Stimulated activated naive B cell treated with anti-CD40 and anti-IgM and Interleukin-4, amounts not matched to agents 10 μg/mL and 1 μg/mL and 100 μg/mL, for 72 hours (primary cell): Measurements from ENCODE around the gene PCCB.
"Not testable (repeated sequence)": the region's sequence is repeated elsewhere in the genome, so short reads cannot be mapped to it uniquely, and the experiment has no call there.

Experiments used
- ATAC-seq, 2 donors: fragments of 150-1000 bp; cut with Tn5 transposase; replicated peaks; 2 replicates each; pipeline ENCODE4 v1.10.0; 2021; ENCODE audit warnings: moderate library complexity in 1 of 2
- DNase-seq: peaks from one replicate; pipeline ENCODE4 v3.0.0; 2021
- H3K27ac Mint-ChIP-seq: one replicate; pipeline ENCODE4 v1.8.0; 2022; ENCODE audit warnings: mild to moderate bottlenecking, mixed read lengths
- H3K27me3 Mint-ChIP-seq, 2 donors: one replicate each; pipeline ENCODE4 v1.8.0; 2022; ENCODE audit warnings: mixed read lengths in 2 of 2
- H3K36me3 Mint-ChIP-seq, 2 donors: one replicate each; pipeline ENCODE4 v1.8.0; 2022; ENCODE audit warnings: mixed read lengths in 2 of 2, mild to moderate bottlenecking in 1 of 2
- H3K4me1 Mint-ChIP-seq, 2 donors: one replicate each; pipeline ENCODE4 v1.8.0; 2022; ENCODE audit warnings: mixed read lengths in 2 of 2, mild to moderate bottlenecking in 1 of 2
- H3K4me3 Mint-ChIP-seq, 2 donors: one replicate each; pipeline ENCODE4 v1.8.0; 2022; ENCODE audit warnings: mild to moderate bottlenecking in 2 of 2, mixed read lengths in 2 of 2, moderate library complexity in 1 of 2
- H3K9me3 Mint-ChIP-seq, 2 donors: one replicate each; pipeline ENCODE4 v1.8.0; 2022; ENCODE audit warnings: mixed read lengths in 2 of 2, mild to moderate bottlenecking in 1 of 2

PCCB gene

GRCh38 chr3:136311968-136312367 lies 61.8 kb downstream of the PCCB start:
- H3K27ac Mint-ChIP-seq, result no peak overlapping the region
- DNase-seq, result no peak

DNA sequence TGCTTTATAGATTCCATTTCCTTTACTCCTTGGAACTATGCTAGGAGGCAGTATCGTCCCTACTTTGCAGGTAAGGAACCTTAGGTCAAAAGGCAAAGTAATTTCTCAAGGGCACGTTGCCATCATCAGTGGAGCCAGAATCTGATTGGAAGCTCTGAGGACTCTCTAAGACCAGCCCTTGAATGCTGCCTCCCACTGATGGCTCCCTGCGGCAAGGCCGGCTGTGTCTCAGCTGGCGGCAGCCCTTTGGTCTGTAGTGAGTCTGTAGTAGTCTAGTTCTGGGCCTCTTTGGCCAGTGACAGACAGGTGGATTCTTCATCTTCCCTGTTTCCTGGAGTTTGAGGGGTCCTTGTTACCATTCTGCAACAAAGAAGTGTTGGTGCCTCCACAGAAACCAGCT lies 76.2 kb downstream of the PCCB start:
- peaks cover 20 to 29% of the 10 kb centered on the region in 2 donors for H3K9me3 Mint-ChIP-seq
- ATAC-seq (no peak), DNase-seq (no peak)
- no peak overlapping the region for H3K4me3 Mint-ChIP-seq
- peaks cover 0 to 2% of the 10 kb centered on the region in 2 donors for H3K4me1 Mint-ChIP-seq
- no peaks in the 10 kb centered on the region for H3K27me3 Mint-ChIP-seq
- peaks cover 58 to 82% of the 10 kb centered on the region in 2 donors for H3K36me3 Mint-ChIP-seq
- H3K27ac Mint-ChIP-seq, result no peak overlapping the region

More at GRCh38 chr3:136311968-136312367, 61.8 kb downstream of the PCCB start:
- no peak for ATAC-seq
- H3K27me3 Mint-ChIP-seq, result no peaks in the 10 kb centered on the region
- peaks cover 24 to 36% of the 10 kb centered on the region in 2 donors for H3K36me3 Mint-ChIP-seq
- H3K9me3 Mint-ChIP-seq, result peaks cover 0 to 2% of the 10 kb centered on the region in 2 donors
- no peak overlapping the region for H3K4me3 Mint-ChIP-seq
- H3K4me1 Mint-ChIP-seq, result no peaks in the 10 kb centered on the region

DNA sequence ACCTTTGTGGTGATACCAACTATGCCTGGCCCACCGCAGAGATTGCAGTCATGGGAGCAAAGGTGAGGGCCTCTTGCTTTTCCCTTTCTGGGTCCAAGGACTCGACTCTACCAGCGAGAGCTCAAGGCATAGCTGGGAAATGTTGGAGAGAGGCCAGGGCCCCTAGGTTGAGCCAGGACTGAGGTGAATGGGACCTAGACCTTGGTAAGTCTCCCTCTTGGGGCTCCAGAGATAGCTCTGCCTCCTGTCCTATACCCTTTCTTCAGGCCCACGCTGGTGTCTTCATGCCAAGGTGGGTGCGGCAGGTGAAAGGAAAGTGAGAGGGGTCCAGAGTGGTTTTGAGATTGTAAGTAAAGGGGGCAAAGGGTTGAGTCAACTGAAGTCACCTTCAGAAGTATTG lies 77.5 kb downstream of the PCCB start:
- Mint-ChIP-seq H3K4me3 (no peak overlapping the region), H3K4me1 (peaks cover 0 to 2% of the 10 kb centered on the region in 2 donors), H3K36me3 (peaks cover 49 to 77% of the 10 kb centered on the region in 2 donors), H3K9me3 (peaks cover 13 to 15% of the 10 kb centered on the region in 2 donors), H3K27me3 (no peaks in the 10 kb centered on the region), H3K27ac (no peak overlapping the region)
- no peak for ATAC-seq
- no peak for DNase-seq

- DNase-seq, result no peak
- no peak for ATAC-seq
- Mint-ChIP-seq H3K4me3 (no peak overlapping the region), H3K27me3 (no peaks in the 10 kb centered on the region), H3K9me3 (peaks cover under 1% of the 10 kb centered on the region in 2 donors), H3K27ac (no peak overlapping the region), H3K4me1 (peaks cover 0 to 2% of the 10 kb centered on the region in 2 donors), H3K36me3 (peaks cover 48 to 77% of the 10 kb centered on the region in 2 donors)
Measured at GRCh38 chr3:136329593-136329992, 79.5 kb downstream of the PCCB start.

DNA sequence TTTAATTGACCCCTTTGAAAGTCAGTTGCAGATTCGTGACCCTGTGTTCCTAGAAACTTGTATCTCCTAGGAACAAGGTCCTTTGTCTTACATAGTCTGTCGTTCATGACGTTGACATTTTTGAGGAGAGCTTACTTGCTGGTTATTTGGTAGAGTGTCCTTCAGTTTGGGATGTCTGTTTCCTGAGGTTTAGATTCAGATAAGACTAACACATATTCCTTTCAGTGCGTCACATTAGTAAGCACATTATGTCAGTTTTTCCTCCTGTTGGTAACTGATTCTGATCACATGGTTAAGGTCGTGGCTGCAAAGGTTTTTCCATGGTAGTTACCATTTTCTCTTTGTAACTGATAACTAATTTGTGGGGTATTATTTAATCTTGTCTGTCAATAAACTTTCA lies 80.8 kb downstream of the PCCB start:
- Mint-ChIP-seq H3K36me3 (peaks cover 43 to 71% of the 10 kb centered on the region in 2 donors), H3K4me1 (peaks cover 0 to 2% of the 10 kb centered on the region in 2 donors), H3K9me3 (no peaks in the 10 kb centered on the region), H3K27me3 (no peaks in the 10 kb centered on the region), H3K4me3 (no peak overlapping the region), H3K27ac (no peak overlapping the region)
- DNase-seq (no peak), ATAC-seq (no peak)

DNA sequence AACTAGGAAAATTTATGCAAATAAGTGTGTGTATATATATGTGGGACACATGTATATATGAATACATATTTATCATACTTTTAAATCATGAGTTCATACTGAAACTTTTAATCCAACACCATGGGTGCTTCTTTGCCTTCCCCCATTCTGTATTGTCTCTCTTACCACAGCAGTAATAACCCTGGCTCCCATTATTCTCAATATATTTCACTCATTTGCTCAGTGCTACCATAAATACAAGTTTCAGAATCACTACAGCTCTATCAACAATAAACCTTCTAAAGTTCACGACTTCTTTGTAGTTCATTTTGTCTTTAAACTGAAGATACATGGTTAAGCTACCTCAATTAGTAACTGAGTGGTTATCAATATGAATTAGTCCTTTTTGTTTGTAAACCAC lies 82.2 kb downstream of the PCCB start:
- no peaks in the 10 kb centered on the region for H3K27me3 Mint-ChIP-seq
- peaks cover 35 to 65% of the 10 kb centered on the region in 2 donors for H3K36me3 Mint-ChIP-seq
- peak overlapping the region; percentile 62 for H3K27ac Mint-ChIP-seq
- H3K4me1 Mint-ChIP-seq, result peaks cover 0 to 2% of the 10 kb centered on the region in 2 donors
- H3K9me3 Mint-ChIP-seq, result no peaks in the 10 kb centered on the region
- DNase-seq (no peak), ATAC-seq (no peak)
- H3K4me3 Mint-ChIP-seq, result no peak overlapping the region

DNA sequence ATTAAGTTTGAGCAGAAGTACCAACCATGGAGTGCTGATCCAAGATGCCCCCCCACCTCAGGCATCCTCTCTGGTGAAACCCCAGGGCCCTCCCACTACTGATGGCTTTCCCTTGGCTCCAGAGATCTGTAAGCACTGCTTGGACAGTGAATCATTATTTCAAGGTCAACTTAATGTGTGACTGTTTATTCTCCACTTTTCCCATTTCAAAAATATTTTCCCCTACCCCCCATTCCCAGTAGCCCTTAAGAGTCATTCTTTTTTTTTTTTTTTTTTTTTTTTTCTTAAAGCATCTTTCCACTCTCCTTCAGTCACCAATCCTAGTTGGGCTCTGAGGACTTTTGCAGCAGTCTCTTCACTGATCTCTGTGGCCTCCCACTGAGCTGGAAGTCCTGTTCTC lies 82.6 kb downstream of the PCCB start:
- DNase-seq (no peak), ATAC-seq (no peak)
- Mint-ChIP-seq H3K4me1 (peaks cover 0 to 2% of the 10 kb centered on the region in 2 donors), H3K9me3 (no peaks in the 10 kb centered on the region), H3K27me3 (no peaks in the 10 kb centered on the region), H3K27ac (peak overlapping the region; percentile 62), H3K4me3 (no peak overlapping the region), H3K36me3 (peaks cover 35 to 62% of the 10 kb centered on the region in 2 donors)

DNA sequence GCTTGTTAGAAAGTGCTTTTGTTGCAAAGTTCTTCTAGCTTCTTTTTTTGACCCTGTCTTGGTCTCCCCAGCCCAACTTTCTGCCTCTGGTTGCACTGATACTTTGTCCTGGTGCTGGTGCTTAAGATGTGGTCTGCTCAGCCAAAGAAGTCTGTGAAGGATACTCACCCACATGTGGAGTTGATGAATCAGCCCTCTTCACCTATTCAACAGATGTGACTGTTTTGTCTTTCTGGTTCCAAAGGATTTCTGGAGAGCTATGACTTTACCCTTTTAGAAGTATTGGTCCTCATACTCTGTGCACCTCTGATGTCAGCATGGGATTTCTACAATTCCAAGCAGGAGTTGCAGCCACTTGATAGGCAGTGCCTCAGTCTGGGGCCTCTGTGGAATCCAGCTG lies 84.1 kb downstream of the PCCB start:
- ATAC-seq, result no peak
- Mint-ChIP-seq H3K4me1 (peaks cover 0 to 2% of the 10 kb centered on the region in 2 donors), H3K36me3 (peaks cover 37 to 59% of the 10 kb centered on the region in 2 donors)

GRCh38 chr3:136334726-136335125 lies 84.6 kb downstream of the PCCB start:
- not testable (repeated sequence) for H3K4me3 Mint-ChIP-seq, H3K4me1 Mint-ChIP-seq, H3K9me3 Mint-ChIP-seq, ATAC-seq, H3K27me3 Mint-ChIP-seq, H3K27ac Mint-ChIP-seq, DNase-seq
- H3K36me3 Mint-ChIP-seq, result peaks cover 38 to 58% of the 10 kb centered on the region in 2 donors

More for the DNA sequence above, 84.1 kb downstream of the PCCB start:
- Mint-ChIP-seq H3K4me3 (no peak overlapping the region), H3K9me3 (no peaks in the 10 kb centered on the region), H3K27me3 (no peaks in the 10 kb centered on the region), H3K27ac (no peak overlapping the region)
- no peak for DNase-seq

DNA sequence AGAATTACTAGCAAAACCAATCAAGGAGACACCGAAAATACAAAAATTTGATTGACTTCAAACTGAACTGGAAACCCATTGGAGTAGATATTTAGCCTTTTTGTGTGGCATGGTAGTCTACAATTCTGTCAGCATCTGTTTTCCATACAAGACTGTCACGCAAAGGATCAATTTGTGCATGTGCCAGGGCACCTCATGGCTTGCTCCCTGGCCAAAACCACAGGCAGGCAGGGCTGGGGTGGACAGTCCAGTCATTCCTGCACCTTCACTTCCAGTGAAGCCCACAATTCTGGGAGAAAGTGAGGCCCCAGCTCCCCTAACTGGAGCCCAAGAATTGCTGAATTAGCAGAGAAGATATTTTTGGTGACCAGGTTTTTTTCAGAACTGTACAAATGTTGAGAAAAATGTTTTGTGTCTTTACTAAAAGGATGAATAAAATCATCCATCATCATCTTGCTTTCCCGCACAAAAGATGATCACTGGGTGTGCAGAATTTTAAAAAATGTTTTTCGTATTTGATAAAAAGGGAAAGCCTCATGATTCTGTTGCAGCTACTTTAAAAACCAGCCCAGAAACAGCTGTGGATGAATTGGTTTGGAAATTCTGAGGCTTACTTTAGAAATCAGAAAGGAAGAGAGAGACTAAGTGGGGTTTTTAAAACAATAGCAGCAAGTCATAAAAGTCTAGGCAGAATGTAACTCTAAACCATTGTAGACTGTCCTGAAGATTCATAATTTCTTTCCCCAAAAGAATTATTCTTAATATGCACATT lies 86.4 kb downstream of the PCCB start:
- Mint-ChIP-seq H3K27ac (no peak overlapping the region), H3K4me1 (no peaks in the 10 kb centered on the region), H3K9me3 (no peaks in the 10 kb centered on the region), H3K4me3 (no peak overlapping the region), H3K36me3 (peaks cover 41 to 62% of the 10 kb centered on the region in 2 donors), H3K27me3 (no peaks in the 10 kb centered on the region)
- no peak for ATAC-seq
- DNase-seq, result no peak

GRCh38 chr3:136343446-136343845 lies 93.3 kb downstream of the PCCB start:
- peaks cover 23 to 35% of the 10 kb centered on the region in 2 donors for H3K36me3 Mint-ChIP-seq
- H3K27ac Mint-ChIP-seq, result no peak overlapping the region
- H3K4me1 Mint-ChIP-seq, result no peaks in the 10 kb centered on the region
- H3K4me3 Mint-ChIP-seq, result no peak overlapping the region
- ATAC-seq (no peak), DNase-seq (no peak)
- no peaks in the 10 kb centered on the region for H3K9me3 Mint-ChIP-seq
- no peaks in the 10 kb centered on the region for H3K27me3 Mint-ChIP-seq

- no peaks in the 10 kb centered on the region for H3K9me3 Mint-ChIP-seq
- H3K4me3 Mint-ChIP-seq, result no peak overlapping the region
- DNase-seq (no peak), ATAC-seq (no peak)
- H3K4me1 Mint-ChIP-seq, result no peaks in the 10 kb centered on the region
- H3K27me3 Mint-ChIP-seq, result no peaks in the 10 kb centered on the region
- peaks cover 19 to 35% of the 10 kb centered on the region in 2 donors for H3K36me3 Mint-ChIP-seq
- H3K27ac Mint-ChIP-seq, result no peak overlapping the region
Measured at GRCh38 chr3:136343873-136344555, 93.9 kb downstream of the PCCB start.

GRCh38 chr3:136346486-136346885 lies 96.3 kb downstream of the PCCB start:
- ATAC-seq (no peak), DNase-seq (no peak)
- H3K4me1 Mint-ChIP-seq, result no peaks in the 10 kb centered on the region
- H3K4me3 Mint-ChIP-seq, result no peak overlapping the region
- no peak overlapping the region for H3K27ac Mint-ChIP-seq
- H3K9me3 Mint-ChIP-seq, result no peaks in the 10 kb centered on the region
- H3K36me3 Mint-ChIP-seq, result peaks cover 9 to 32% of the 10 kb centered on the region in 2 donors
- H3K27me3 Mint-ChIP-seq, result no peaks in the 10 kb centered on the region

GRCh38 chr3:136350132-136350531 lies 100.0 kb downstream of the PCCB start:
- Mint-ChIP-seq H3K9me3 (no peaks in the 10 kb centered on the region), H3K36me3 (peaks cover 13 to 32% of the 10 kb centered on the region in 2 donors), H3K27me3 (no peaks in the 10 kb centered on the region), H3K4me1 (no peaks in the 10 kb centered on the region), H3K27ac (no peak overlapping the region), H3K4me3 (no peak overlapping the region)
- no peak for DNase-seq
- ATAC-seq, result no peak

- Mint-ChIP-seq H3K27ac (no peak overlapping the region), H3K9me3 (peaks cover 0 to 3% of the 10 kb centered on the region in 2 donors), H3K4me1 (no peaks in the 10 kb centered on the region), H3K27me3 (no peaks in the 10 kb centered on the region), H3K36me3 (peaks cover 17 to 35% of the 10 kb centered on the region in 2 donors), H3K4me3 (no peak overlapping the region)
- DNase-seq, result no peak
- no peak for ATAC-seq
Measured at GRCh38 chr3:136350557-136350956, 100.4 kb downstream of the PCCB start.
